ENCODE measurements around the gene MYO5A. TPM values are rescaled to one million over a fixed set of nuclear protein-coding genes. Genes with fewer than 3 reads are reported as not detected.

Gene MYO5A
- total RNA-seq, 1 experiment from 2014 or later, result 21.8 TPM

DNA sequence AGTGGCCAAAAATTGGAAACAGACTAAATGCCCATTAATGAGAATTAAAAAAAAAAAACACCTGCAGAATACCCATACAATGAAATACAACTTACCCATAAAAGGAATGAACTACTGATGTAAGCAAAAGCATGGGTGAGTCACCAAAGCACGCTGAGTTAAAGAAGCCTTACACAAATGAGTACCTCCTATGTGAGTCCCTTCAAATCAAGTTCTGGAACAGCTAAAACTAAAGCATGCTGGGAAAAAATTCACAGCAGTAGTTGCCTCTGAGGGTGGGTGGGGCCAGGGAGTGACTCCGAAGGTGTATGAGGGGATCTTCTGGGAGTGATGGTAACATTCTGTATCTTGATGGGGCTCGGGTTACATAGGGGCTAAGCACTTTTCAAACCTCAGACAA is 244.5 kb downstream of the MYO5A start:
- no peak overlapping the region for H3K4me3 Mint-ChIP-seq

More for the DNA sequence above, 244.5 kb downstream of the MYO5A start:
- no peaks in the 10 kb centered on the region for H3K79me1 ChIP-seq (ENCODE audit: insufficient read depth, low read depth, low read length, poor library complexity, severe bottlenecking)
- Mint-ChIP-seq H3K27ac (no peak overlapping the region), H3K36me3 (ENCODE audit: insufficient read depth in 1 of 3, low read depth in 3 of 3) (peaks cover 25 to 48% (median 32%) of the 10 kb centered on the region in 3 experiments), H3K27me3 (ENCODE audit: low read depth) (no peaks in the 10 kb centered on the region), H3K4me1 (peaks cover 20 to 26% of the 10 kb centered on the region in 2 experiments), H3K9me3 (peaks cover 13 to 23% of the 10 kb centered on the region in 2 experiments; a peak in 4 of 5 replicates)
- no peak overlapping the region for H3K23ac ChIP-seq (ENCODE audit: insufficient read length, low read depth, low read length)
- H4K5ac ChIP-seq (ENCODE audit: insufficient read length, low read depth, low read length), result no peak overlapping the region
- H3K4me1 ChIP-seq (ENCODE audit: insufficient read depth, low read length), result no peaks in the 10 kb centered on the region
- no peak overlapping the region for H4K8ac ChIP-seq (replicated peaks; ENCODE audit: insufficient read length, low read depth, low read length)
- no CpG with 5 or more reads among the region's 3 CpGs for WGBS (ENCODE audit: extremely low coverage, insufficient read length, low lambda C conversion rate)
- H4K91ac ChIP-seq (ENCODE audit: insufficient read length, low read depth, low read length), result no peak overlapping the region
- H2BK20ac ChIP-seq (ENCODE audit: low read depth, low read length, poor library complexity, severe bottlenecking), result no peak overlapping the region
- H3T11ph ChIP-seq (ENCODE audit: low read length), result no peak overlapping the region
- no peak overlapping the region for H2BK5ac ChIP-seq (ENCODE audit: insufficient read length, low read length)
- no peaks in the 10 kb centered on the region for H3K9me3 ChIP-seq (ENCODE audit: control insufficient read depth, low read depth, low read length)
- no peak overlapping the region for H3K27ac ChIP-seq (ENCODE audit: insufficient read length, low read depth, low read length)
- H3K4me2 ChIP-seq (ENCODE audit: insufficient read depth, insufficient read length, low read length), result no peak overlapping the region
- no peaks in the 10 kb centered on the region for H3K23me2 ChIP-seq (ENCODE audit: insufficient read length, low read depth, low read length, poor library complexity, severe bottlenecking)
- H4K20me1 ChIP-seq (ENCODE audit: control insufficient read depth, insufficient read depth, insufficient read length), result no peaks in the 10 kb centered on the region
- no peak overlapping the region for H3K56ac ChIP-seq (ENCODE audit: insufficient read length, low read depth, low read length)
- no peak overlapping the region for H3K18ac ChIP-seq (ENCODE audit: insufficient read length, low read depth, low read length)
- no peak overlapping the region for H2AFZ ChIP-seq (ENCODE audit: low read length)
- no peak overlapping the region for H3K4ac ChIP-seq (ENCODE audit: low read depth, low read length)
- peaks cover 2% of the 10 kb centered on the region; the same call in 1 of the 2 replicates for H3K79me2 ChIP-seq (ENCODE audit: insufficient read depth, low read length)
- H3K27me3 ChIP-seq (ENCODE audit: insufficient read depth, low read length), result no peaks in the 10 kb centered on the region
- no peak for DNase-seq
- TF ChIP-seq, protein P1, sequence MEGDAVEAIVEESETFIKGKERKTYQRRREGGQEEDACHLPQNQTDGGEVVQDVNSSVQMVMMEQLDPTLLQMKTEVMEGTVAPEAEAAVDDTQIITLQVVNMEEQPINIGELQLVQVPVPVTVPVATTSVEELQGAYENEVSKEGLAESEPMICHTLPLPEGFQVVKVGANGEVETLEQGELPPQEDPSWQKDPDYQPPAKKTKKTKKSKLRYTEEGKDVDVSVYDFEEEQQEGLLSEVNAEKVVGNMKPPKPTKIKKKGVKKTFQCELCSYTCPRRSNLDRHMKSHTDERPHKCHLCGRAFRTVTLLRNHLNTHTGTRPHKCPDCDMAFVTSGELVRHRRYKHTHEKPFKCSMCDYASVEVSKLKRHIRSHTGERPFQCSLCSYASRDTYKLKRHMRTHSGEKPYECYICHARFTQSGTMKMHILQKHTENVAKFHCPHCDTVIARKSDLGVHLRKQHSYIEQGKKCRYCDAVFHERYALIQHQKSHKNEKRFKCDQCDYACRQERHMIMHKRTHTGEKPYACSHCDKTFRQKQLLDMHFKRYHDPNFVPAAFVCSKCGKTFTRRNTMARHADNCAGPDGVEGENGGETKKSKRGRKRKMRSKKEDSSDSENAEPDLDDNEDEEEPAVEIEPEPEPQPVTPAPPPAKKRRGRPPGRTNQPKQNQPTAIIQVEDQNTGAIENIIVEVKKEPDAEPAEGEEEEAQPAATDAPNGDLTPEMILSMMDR (conservative IDR thresholded peaks at IDR 0.05), result no peak
- no peak overlapping the region for H2BK15ac ChIP-seq (ENCODE audit: low read depth, low read length)
- no peak overlapping the region for H3K9ac ChIP-seq (ENCODE audit: extremely low read depth, insufficient read length, low read length)
- no peak overlapping the region for H2BK12ac ChIP-seq (ENCODE audit: insufficient read length, low read depth, low read length)
- no peak overlapping the region for H3K14ac ChIP-seq (ENCODE audit: insufficient read depth, low read length)
- H2BK120ac ChIP-seq (ENCODE audit: low read depth, low read length, poor library complexity, severe bottlenecking), result no peak overlapping the region
- no peak overlapping the region for H2AK5ac ChIP-seq (ENCODE audit: insufficient read length, low read length)
